ENCODE results near the gene TEAD2. TPM values are rescaled to one million over a fixed set of nuclear protein-coding genes. Genes with fewer than 3 reads are reported as not detected.
"Not testable (repeated sequence)": the region's sequence is repeated elsewhere in the genome, so short reads cannot be mapped to it uniquely, and the experiment has no call there.

TEAD2 gene
- total RNA-seq, 4 donors from 2014 or later = 1.3 to 17.6 (median 9.8) TPM

- peak in 1 of 2 donors; percentile 83 for DNase-seq (ENCODE audit: low spot score in 2 of 2)
- intact Hi-C loops (cut with DNase I; ENCODE audit: low total_unique reads) = no loop called here
- H3K4me3 ChIP-seq (ENCODE audit: low read depth, poor library complexity, severe bottlenecking) = no peak overlapping the region
- TF ChIP-seq, protein P1, sequence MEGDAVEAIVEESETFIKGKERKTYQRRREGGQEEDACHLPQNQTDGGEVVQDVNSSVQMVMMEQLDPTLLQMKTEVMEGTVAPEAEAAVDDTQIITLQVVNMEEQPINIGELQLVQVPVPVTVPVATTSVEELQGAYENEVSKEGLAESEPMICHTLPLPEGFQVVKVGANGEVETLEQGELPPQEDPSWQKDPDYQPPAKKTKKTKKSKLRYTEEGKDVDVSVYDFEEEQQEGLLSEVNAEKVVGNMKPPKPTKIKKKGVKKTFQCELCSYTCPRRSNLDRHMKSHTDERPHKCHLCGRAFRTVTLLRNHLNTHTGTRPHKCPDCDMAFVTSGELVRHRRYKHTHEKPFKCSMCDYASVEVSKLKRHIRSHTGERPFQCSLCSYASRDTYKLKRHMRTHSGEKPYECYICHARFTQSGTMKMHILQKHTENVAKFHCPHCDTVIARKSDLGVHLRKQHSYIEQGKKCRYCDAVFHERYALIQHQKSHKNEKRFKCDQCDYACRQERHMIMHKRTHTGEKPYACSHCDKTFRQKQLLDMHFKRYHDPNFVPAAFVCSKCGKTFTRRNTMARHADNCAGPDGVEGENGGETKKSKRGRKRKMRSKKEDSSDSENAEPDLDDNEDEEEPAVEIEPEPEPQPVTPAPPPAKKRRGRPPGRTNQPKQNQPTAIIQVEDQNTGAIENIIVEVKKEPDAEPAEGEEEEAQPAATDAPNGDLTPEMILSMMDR (IDR thresholded peaks at IDR 0.05) = no peak
- no peak for TF ChIP-seq POLR2A (IDR thresholded peaks at IDR 0.05)
- WGBS, 2 donors = 49 to 55% methylated on average over 2 to 8 of the region's 8 CpGs
Observed at GRCh38 chr19:49333811-49334288, 28.4 kb downstream of the TEAD2 start.

GRCh38 chr19:49333418-49333805, 28.8 kb downstream of the TEAD2 start:
- no peak overlapping the region for H3K4me3 ChIP-seq (ENCODE audit: low read depth, poor library complexity, severe bottlenecking)
- no peak for DNase-seq (ENCODE audit: low spot score in 2 of 2)
- TF ChIP-seq, protein P1 (IDR thresholded peaks at IDR 0.05) = no peak
- no peak for TF ChIP-seq POLR2A (IDR thresholded peaks at IDR 0.05)
- intact Hi-C loops (cut with DNase I; ENCODE audit: low total_unique reads) = no loop called here
- 66 to 70% methylated on average over 3 of the region's 3 CpGs for WGBS, 2 donors

- DNase-seq (ENCODE audit: low spot score in 2 of 2) = peak in 1 of 2 donors; percentile 31
- H3K4me3 ChIP-seq (ENCODE audit: low read depth, poor library complexity, severe bottlenecking); intact Hi-C loops (cut with DNase I; ENCODE audit: low total_unique reads): not testable (repeated sequence)
- WGBS, 2 donors = 92 to 95% methylated on average over 13 of the region's 13 CpGs
Observed at GRCh38 chr19:49332691-49333417, 29.4 kb downstream of the TEAD2 start.

- H3K4me3 ChIP-seq (ENCODE audit: low read depth, poor library complexity, severe bottlenecking) = no peak overlapping the region
- TF ChIP-seq, protein P1 (IDR thresholded peaks at IDR 0.05) = no peak
- no peak for TF ChIP-seq POLR2A (IDR thresholded peaks at IDR 0.05)
- peak in 1 of 2 donors; percentile 74 for DNase-seq (ENCODE audit: low spot score in 2 of 2)
- intact Hi-C loops (cut with DNase I; ENCODE audit: low total_unique reads) = no loop called here
- 69 to 73% methylated on average over 2 of the region's 2 CpGs for WGBS, 2 donors
Observed at GRCh38 chr19:49331616-49332055, 30.6 kb downstream of the TEAD2 start.

- intact Hi-C loops (cut with DNase I; ENCODE audit: low total_unique reads) = not testable (repeated sequence)
Observed at GRCh38 chr19:49331187-49331586, 31.0 kb downstream of the TEAD2 start.

GRCh38 chr19:49328741-49329140, 33.5 kb downstream of the TEAD2 start:
- intact Hi-C loops (cut with DNase I; ENCODE audit: low total_unique reads) = loop anchor here (10.0 kb wide), 1 partner anchor 84 kb away; no protein-coding TSS in a partner anchor
- WGBS, 2 donors = 88 to 91% methylated on average over 2 of the region's 2 CpGs
- no peak for TF ChIP-seq POLR2A (IDR thresholded peaks at IDR 0.05)
- TF ChIP-seq, protein P1 (IDR thresholded peaks at IDR 0.05) = no peak
- peak in 1 of 2 donors; percentile 39 for DNase-seq (ENCODE audit: low spot score in 2 of 2)
- H3K4me3 ChIP-seq (ENCODE audit: low read depth, poor library complexity, severe bottlenecking) = no peak overlapping the region

More at GRCh38 chr19:49331187-49331586, 31.0 kb downstream of the TEAD2 start:
- WGBS, 2 donors = 95 to 98% methylated on average over 4 of the region's 4 CpGs
- H3K4me3 ChIP-seq (ENCODE audit: low read depth, poor library complexity, severe bottlenecking) = not testable (repeated sequence)
- DNase-seq (ENCODE audit: low spot score in 2 of 2) = peak in 1 of 2 donors; percentile 46

Measured in lower leg skin (tissue), 4 donors.